ENCODE data around the gene FAM222A. TPM values are rescaled to one million over a fixed set of nuclear protein-coding genes. Genes with fewer than 3 reads are reported as not detected.

Gene FAM222A
- polyA plus RNA-seq, 2 of the 4 experiments (the other 2 are of a cell fraction): 0.98 to 3.2 TPM

DNA sequence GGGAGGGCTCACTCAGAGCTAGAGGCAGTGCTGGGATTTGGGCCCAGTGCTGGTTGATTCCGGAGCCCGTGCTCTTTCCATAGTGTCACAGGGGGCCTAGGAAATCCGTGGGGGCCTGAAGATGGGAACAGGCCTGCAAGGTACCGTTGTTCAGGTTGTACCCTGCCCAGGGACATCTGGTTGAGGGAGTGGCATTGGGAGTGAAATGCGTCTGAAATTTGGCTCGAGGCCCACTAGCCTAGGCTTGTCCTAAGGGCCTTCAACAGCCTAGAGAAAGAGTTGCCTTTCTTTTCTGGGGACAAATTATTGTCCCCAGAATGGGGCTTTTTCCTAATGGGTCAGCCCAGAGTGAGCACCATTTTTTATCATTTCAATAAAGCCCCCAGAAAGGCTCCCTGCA, 26.4 kb upstream of the FAM222A start:
- TF ChIP-seq POLR2AphosphoS2 (conservative IDR thresholded peaks at IDR 0.05; ENCODE audit: low read length): no peak
- TF ChIP-seq MAFK (IDR thresholded peaks at IDR 0.05; ENCODE audit: partially characterized antibody): no peak
- no peak for TF ChIP-seq JUNB (IDR thresholded peaks at IDR 0.05)
- TF ChIP-seq MAZ (IDR thresholded peaks at IDR 0.05; ENCODE audit: borderline replicate concordance, low read depth, low read length): no peak
- TF ChIP-seq, protein P1, sequence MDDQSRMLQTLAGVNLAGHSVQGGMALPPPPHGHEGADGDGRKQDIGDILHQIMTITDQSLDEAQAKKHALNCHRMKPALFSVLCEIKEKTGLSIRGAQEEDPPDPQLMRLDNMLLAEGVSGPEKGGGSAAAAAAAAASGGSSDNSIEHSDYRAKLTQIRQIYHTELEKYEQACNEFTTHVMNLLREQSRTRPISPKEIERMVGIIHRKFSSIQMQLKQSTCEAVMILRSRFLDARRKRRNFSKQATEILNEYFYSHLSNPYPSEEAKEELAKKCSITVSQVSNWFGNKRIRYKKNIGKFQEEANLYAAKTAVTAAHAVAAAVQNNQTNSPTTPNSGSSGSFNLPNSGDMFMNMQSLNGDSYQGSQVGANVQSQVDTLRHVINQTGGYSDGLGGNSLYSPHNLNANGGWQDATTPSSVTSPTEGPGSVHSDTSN (IDR thresholded peaks at IDR 0.05): no peak
- no peak for TF ChIP-seq TP53 (CRISPR knock-in tag; IDR thresholded peaks at IDR 0.05)
- TF ChIP-seq SREBF2 (IDR thresholded peaks at IDR 0.05): no peak
- no peak for TF ChIP-seq HOXA7 (CRISPR knock-in tag; IDR thresholded peaks at IDR 0.05)
- TF ChIP-seq EHMT2 (IDR thresholded peaks at IDR 0.05; ENCODE audit: low read depth): no peak
- no peak for TF ChIP-seq CEBPB (IDR thresholded peaks at IDR 0.05)
- TF ChIP-seq RNF2 (IDR thresholded peaks at IDR 0.05; ENCODE audit: borderline replicate concordance, low read depth): no peak
- TF ChIP-seq CTCF (IDR thresholded peaks at IDR 0.05): no peak
- H3K4me1 ChIP-seq: no peaks in the 10 kb centered on the region
- CTCF ChIA-PET: interaction anchor here (1.3 to 1.8 kb wide), 3 partner anchors 88 to 90 kb away, joined by 4 to 7 read pairs (median 4); no protein-coding TSS in a partner anchor
- 69% methylated on average over 6 of the region's 6 CpGs for WGBS (ENCODE audit: missing lambda C conversion rate)
- FAIRE-seq: no peak
- H3K4me2 ChIP-seq: no peak overlapping the region
- no peak overlapping the region for H3K27ac ChIP-seq
- no peak for ATAC-seq
- no peak overlapping the region for H3K4me3 ChIP-seq
- POLR2A ChIA-PET: no interaction called here
- no peaks in the 10 kb centered on the region for H3K9me3 ChIP-seq
- no peak for DNase-seq (ENCODE audit: low read depth in 1 of 2, low spot score in 1 of 2)

DNA sequence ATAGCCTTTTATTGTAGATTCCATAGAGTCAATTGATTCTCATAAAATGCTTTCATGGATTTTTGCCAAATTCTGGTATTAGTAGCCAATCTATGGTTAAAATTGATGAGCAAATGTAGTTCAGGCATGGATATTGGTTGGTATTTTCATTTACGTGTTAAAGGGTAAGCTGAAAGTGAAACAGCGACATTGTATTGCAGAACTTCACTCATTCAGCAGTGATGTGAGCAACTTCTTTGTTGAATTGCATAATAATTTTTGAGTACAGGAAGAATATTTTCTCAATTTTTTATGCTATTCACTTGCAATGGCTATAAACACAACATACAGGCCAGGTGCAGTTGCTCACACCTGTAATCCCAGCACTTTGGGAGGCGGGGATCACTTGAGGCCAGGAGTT, 24.2 kb upstream of the FAM222A start:
- DNase-seq (ENCODE audit: low read depth in 1 of 2, low spot score in 1 of 2): no peak
- Histone ChIP-seq H3K9me3 (no peaks in the 10 kb centered on the region), H3K4me1 (no peaks in the 10 kb centered on the region), H3K4me3 (no peak overlapping the region), H3K4me2 (no peak overlapping the region), H3K27ac (no peak overlapping the region)
- ATAC-seq: no peak
- ChIA-PET POLR2A (no interaction called here), CTCF (interaction anchor here (2.8 kb wide), 1 partner anchor 86 kb away, joined by 7 read pairs; no protein-coding TSS in a partner anchor)
- TF ChIP-seq, protein P2, sequence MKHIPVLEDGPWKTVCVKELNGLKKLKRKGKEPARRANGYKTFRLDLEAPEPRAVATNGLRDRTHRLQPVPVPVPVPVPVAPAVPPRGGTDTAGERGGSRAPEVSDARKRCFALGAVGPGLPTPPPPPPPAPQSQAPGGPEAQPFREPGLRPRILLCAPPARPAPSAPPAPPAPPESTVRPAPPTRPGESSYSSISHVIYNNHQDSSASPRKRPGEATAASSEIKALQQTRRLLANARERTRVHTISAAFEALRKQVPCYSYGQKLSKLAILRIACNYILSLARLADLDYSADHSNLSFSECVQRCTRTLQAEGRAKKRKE (CRISPR knock-in tag; IDR thresholded peaks at IDR 0.05; ENCODE audit: low read depth): no peak
- TF ChIP-seq MYC (IDR thresholded peaks at IDR 0.05; ENCODE audit: borderline replicate concordance, low read length): no peak
- TF ChIP-seq RNF2 (IDR thresholded peaks at IDR 0.05; ENCODE audit: borderline replicate concordance, low read depth): no peak
- TF ChIP-seq HOXB13 (CRISPR knock-in tag; IDR thresholded peaks at IDR 0.05; ENCODE audit: low read depth): no peak
- no peak for TF ChIP-seq RCOR1 (IDR thresholded peaks at IDR 0.05; ENCODE audit: low read depth, low read length)
- no peak for TF ChIP-seq EHMT2 (IDR thresholded peaks at IDR 0.05; ENCODE audit: low read depth)
- TF ChIP-seq MAZ (IDR thresholded peaks at IDR 0.05; ENCODE audit: borderline replicate concordance, low read depth, low read length): no peak
- no peak for TF ChIP-seq FOSB (CRISPR knock-in tag; IDR thresholded peaks at IDR 0.05)
- FAIRE-seq: no peak
- WGBS (ENCODE audit: missing lambda C conversion rate): 79% methylated on average over 3 of the region's 3 CpGs

DNA sequence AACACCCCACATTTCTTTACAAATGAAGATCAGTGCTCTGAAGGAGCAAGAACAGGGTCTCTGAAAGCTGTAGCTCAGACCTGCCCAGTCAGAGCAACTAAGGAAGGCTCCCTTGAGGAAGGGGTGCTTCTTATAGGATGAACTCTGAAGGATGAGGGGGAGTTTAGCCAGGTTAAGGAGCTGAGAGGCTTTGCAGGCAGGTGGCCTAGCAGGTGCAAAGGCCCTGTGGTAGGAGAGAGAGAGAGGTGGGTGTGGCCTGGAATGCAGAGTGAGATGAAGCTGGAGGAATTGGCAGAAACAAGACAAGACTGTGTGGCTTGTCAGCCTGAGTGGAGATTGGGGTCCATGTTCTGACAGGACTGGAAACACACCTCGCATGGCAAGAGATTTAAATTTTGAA, 20.5 kb upstream of the FAM222A start:
- H3K4me1 ChIP-seq: peaks cover 5% of the 10 kb centered on the region; the same call in 1 of the 3 replicates
- DNase-seq (ENCODE audit: low read depth in 1 of 2, low spot score in 1 of 2) (no peak), FAIRE-seq (no peak), ATAC-seq (no peak)
- ChIA-PET POLR2A (no interaction called here), CTCF (interaction anchor here (1.1 to 2.7 kb wide), 3 partner anchors 12 to 95 kb away, joined by 3 to 14 read pairs (median 3); no protein-coding TSS in a partner anchor)
- TF ChIP-seq CBX8 (IDR thresholded peaks at IDR 0.05) (no peak), TP53 (CRISPR knock-in tag; IDR thresholded peaks at IDR 0.05) (no peak), GATA3 (IDR thresholded peaks at IDR 0.05; ENCODE audit: borderline replicate concordance) (no peak), NR3C1 (IDR thresholded peaks at IDR 0.05) (no peak), SREBF2 (IDR thresholded peaks at IDR 0.05) (no peak), ZNF302 (CRISPR knock-in tag; IDR thresholded peaks at IDR 0.05) (no peak), ELK1 (IDR thresholded peaks at IDR 0.05; ENCODE audit: low read depth, low read length) (no peak), CHD4 (IDR thresholded peaks at IDR 0.05; ENCODE audit: borderline replicate concordance) (no peak), NFE2L2 (conservative IDR thresholded peaks at IDR 0.05; ENCODE audit: low read length) (no peak), CEBPB (IDR thresholded peaks at IDR 0.05) (no peak)
- TF ChIP-seq, protein P3, sequence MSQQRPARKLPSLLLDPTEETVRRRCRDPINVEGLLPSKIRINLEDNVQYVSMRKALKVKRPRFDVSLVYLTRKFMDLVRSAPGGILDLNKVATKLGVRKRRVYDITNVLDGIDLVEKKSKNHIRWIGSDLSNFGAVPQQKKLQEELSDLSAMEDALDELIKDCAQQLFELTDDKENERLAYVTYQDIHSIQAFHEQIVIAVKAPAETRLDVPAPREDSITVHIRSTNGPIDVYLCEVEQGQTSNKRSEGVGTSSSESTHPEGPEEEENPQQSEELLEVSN (IDR thresholded peaks at IDR 0.05; ENCODE audit: borderline replicate concordance, low read depth): no peak
- TF ChIP-seq, protein P4, sequence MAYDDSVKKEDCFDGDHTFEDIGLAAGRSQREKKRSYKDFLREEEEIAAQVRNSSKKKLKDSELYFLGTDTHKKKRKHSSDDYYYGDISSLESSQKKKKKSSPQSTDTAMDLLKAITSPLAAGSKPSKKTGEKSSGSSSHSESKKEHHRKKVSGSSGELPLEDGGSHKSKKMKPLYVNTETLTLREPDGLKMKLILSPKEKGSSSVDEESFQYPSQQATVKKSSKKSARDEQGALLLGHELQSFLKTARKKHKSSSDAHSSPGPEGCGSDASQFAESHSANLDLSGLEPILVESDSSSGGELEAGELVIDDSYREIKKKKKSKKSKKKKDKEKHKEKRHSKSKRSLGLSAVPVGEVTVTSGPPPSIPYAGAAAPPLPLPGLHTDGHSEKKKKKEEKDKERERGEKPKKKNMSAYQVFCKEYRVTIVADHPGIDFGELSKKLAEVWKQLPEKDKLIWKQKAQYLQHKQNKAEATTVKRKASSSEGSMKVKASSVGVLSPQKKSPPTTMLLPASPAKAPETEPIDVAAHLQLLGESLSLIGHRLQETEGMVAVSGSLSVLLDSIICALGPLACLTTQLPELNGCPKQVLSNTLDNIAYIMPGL (CRISPR knock-in tag; IDR thresholded peaks at IDR 0.05; ENCODE audit: borderline replicate concordance): no peak
- no peaks in the 10 kb centered on the region for H3K9me3 ChIP-seq
- H3K4me2 ChIP-seq: no peak overlapping the region
- 77% methylated on average over 1 of the region's 1 CpG for WGBS (ENCODE audit: missing lambda C conversion rate)
- no peak overlapping the region for H3K27ac ChIP-seq
- H3K4me3 ChIP-seq: no peak overlapping the region

Measured in A549 (cell line).